Natural killer cell (primary cell): ENCODE data around the gene MRFAP1L1. TPM values are rescaled to one million over a fixed set of nuclear protein-coding genes. Genes with fewer than 3 reads are reported as not detected.
"Not testable (repeated sequence)": the region's sequence is repeated elsewhere in the genome, so short reads cannot be mapped to it uniquely, and the experiment has no call there.

Experiments used
- ATAC-seq, 3 donors: fragments of 150-1000 bp in 2 of 3; fragments of 200-7000 bp in 1 of 3; cut with Tn5 transposase; 1 replicate in 1 of 3; 2 replicates in 2 of 3; pipeline ENCODE4 v1.10.0; 2021; ENCODE audit warnings: mild to moderate bottlenecking in 2 of 3, moderate library complexity in 2 of 3
- DNase-seq, 2 donors: peaks; one replicate each; pipeline versions ENCODE4 v3.0.0 to v3.0.0-alpha.2; 2013 to 2021; ENCODE audit warnings: mixed read lengths in 1 of 2
- H3K27ac ChIP-seq: one replicate; pipeline ENCODE4 v1.5.1; 2013; ENCODE audit warnings: mild to moderate bottlenecking, low read length
- H3K27me3 ChIP-seq: one replicate; pipeline ENCODE4 v1.6.1; 2013; ENCODE audit warnings: low read length; ENCODE audit not compliant: control insufficient read depth, insufficient read depth
- H3K36me3 ChIP-seq: one replicate; pipeline ENCODE4 v1.6.1; 2013; ENCODE audit warnings: low read length; ENCODE audit not compliant: control insufficient read depth, insufficient read depth
- H3K4me1 ChIP-seq: one replicate; pipeline ENCODE4 v1.6.1; 2013; ENCODE audit warnings: low read length; ENCODE audit not compliant: control insufficient read depth, insufficient read depth
- H3K4me3 ChIP-seq: one replicate; pipeline ENCODE4 v1.5.1; 2013; ENCODE audit warnings: low read length
- H3K9me3 ChIP-seq: one replicate; pipeline ENCODE4 v1.6.1; 2013; ENCODE audit warnings: low read length; ENCODE audit not compliant: control insufficient read depth, insufficient read depth
- H3K27ac Mint-ChIP-seq, 2 donors: one replicate each; pipeline ENCODE4 v1.8.0; 2022; ENCODE audit warnings: mild to moderate bottlenecking in 2 of 2, mixed read lengths in 2 of 2, moderate library complexity in 1 of 2
- H3K27me3 Mint-ChIP-seq, 2 donors: one replicate each; pipeline ENCODE4 v1.8.0; 2022; ENCODE audit warnings: low read depth in 2 of 2, mixed read lengths in 2 of 2
- H3K36me3 Mint-ChIP-seq: one replicate; pipeline ENCODE4 v1.8.0; 2022; ENCODE audit warnings: mixed read lengths
- H3K4me1 Mint-ChIP-seq, 2 donors: one replicate each; pipeline ENCODE4 v1.8.0; 2022; ENCODE audit warnings: mixed read lengths in 2 of 2
- H3K4me3 Mint-ChIP-seq: one replicate; pipeline ENCODE4 v1.8.0; 2022; ENCODE audit warnings: mild to moderate bottlenecking, moderate library complexity, mixed read lengths
- H3K9me3 Mint-ChIP-seq, 2 donors: one replicate each; pipeline ENCODE4 v1.8.0; 2022; ENCODE audit warnings: mixed read lengths in 2 of 2
- CTCF ChIP-seq: fragments of 200-600 bp; IDR thresholded peaks from one replicate; pipeline ENCODE4 v1.8.0; 2022; ENCODE audit warnings: antibody characterized with exemption
- WGBS: methylation state at CpG from one replicate; pipeline ENCODE4 v1.1.7; 2013; ENCODE audit warnings: missing lambda C conversion rate; ENCODE audit not compliant: insufficient coverage; 5-methylcytosine and 5-hydroxymethylcytosine counted together
- intact Hi-C: fragments of 100-400 bp; cut with micrococcal nuclease; formaldehyde crosslinking; loops from one replicate; pipeline ENCODE4 v1.14.2; 2022
- total RNA-seq, 4 donors: library from RNA; stranded (reverse); fragments of 120-200 nt in 1 of 4; gene quantifications; one replicate each; pipeline versions ENCODE4 v1.2.3 to v1.2.4, GENCODE V29; 2013 to 2022

Gene MRFAP1L1
- total RNA-seq, 3 donors from 2014 or later (not counting 1 experiment from before 2014, with no cell fraction given): 38.4 to 60.9 (median 40.8) TPM

GRCh38 chr4:6728320-6729029, 18.8 kb upstream of the MRFAP1L1 start:
- no peak overlapping the region for H3K27ac Mint-ChIP-seq
- H3K4me3 Mint-ChIP-seq: no peak overlapping the region
- H3K36me3 Mint-ChIP-seq: no peaks in the 10 kb centered on the region
- DNase-seq (no peak), ATAC-seq (no peak)
- no peak overlapping the region for H3K4me3 ChIP-seq
- H3K9me3 ChIP-seq: no peaks in the 10 kb centered on the region
- no peaks in the 10 kb centered on the region for H3K27me3 ChIP-seq
- H3K27me3 Mint-ChIP-seq: peaks cover 0 to 1% of the 10 kb centered on the region in 2 donors
- peaks cover 0 to 4% of the 10 kb centered on the region in 2 donors for H3K4me1 Mint-ChIP-seq
- no peak for TF ChIP-seq CTCF
- no peaks in the 10 kb centered on the region for H3K9me3 Mint-ChIP-seq
- no peaks in the 10 kb centered on the region for H3K4me1 ChIP-seq
- H3K36me3 ChIP-seq: no peaks in the 10 kb centered on the region
- WGBS: 92% methylated on average over 15 of the region's 15 CpGs
- no peak overlapping the region for H3K27ac ChIP-seq
- intact Hi-C loops: no loop called here

GRCh38 chr4:6727943-6728250, 18.2 kb upstream of the MRFAP1L1 start:
- no peak for ATAC-seq
- no peak overlapping the region for H3K27ac Mint-ChIP-seq

GRCh38 chr4:6727081-6727942, 17.6 kb upstream of the MRFAP1L1 start:
- Mint-ChIP-seq H3K9me3 (no peaks in the 10 kb centered on the region), H3K36me3 (no peaks in the 10 kb centered on the region), H3K27ac (no peak overlapping the region), H3K27me3 (no peaks in the 10 kb centered on the region), H3K4me3 (no peak overlapping the region), H3K4me1 (peaks cover 0 to 4% of the 10 kb centered on the region in 2 donors)
- Histone ChIP-seq H3K36me3 (no peaks in the 10 kb centered on the region), H3K27ac (no peak overlapping the region), H3K4me3 (no peak overlapping the region), H3K27me3 (no peaks in the 10 kb centered on the region), H3K4me1 (no peaks in the 10 kb centered on the region), H3K9me3 (no peaks in the 10 kb centered on the region)
- no peak for DNase-seq
- TF ChIP-seq CTCF: no peak
- 88% methylated on average over 29 of the region's 31 CpGs for WGBS
- intact Hi-C loops: no loop called here
- no peak for ATAC-seq

More at GRCh38 chr4:6727943-6728250, 18.2 kb upstream of the MRFAP1L1 start:
- Histone ChIP-seq H3K4me3 (no peak overlapping the region), H3K9me3 (no peaks in the 10 kb centered on the region), H3K36me3 (no peaks in the 10 kb centered on the region), H3K27ac (no peak overlapping the region), H3K27me3 (no peaks in the 10 kb centered on the region), H3K4me1 (no peaks in the 10 kb centered on the region)
- TF ChIP-seq CTCF: no peak
- Mint-ChIP-seq H3K36me3 (no peaks in the 10 kb centered on the region), H3K9me3 (no peaks in the 10 kb centered on the region), H3K27me3 (no peaks in the 10 kb centered on the region), H3K4me1 (peaks cover 0 to 4% of the 10 kb centered on the region in 2 donors), H3K4me3 (no peak overlapping the region)
- DNase-seq: no peak
- WGBS: no CpG with 5 or more reads among the region's 3 CpGs
- intact Hi-C loops: no loop called here

- ATAC-seq, intact Hi-C loops, DNase-seq, H3K4me3 ChIP-seq, H3K4me1 ChIP-seq, H3K9me3 ChIP-seq, H3K27me3 ChIP-seq, H3K4me3 Mint-ChIP-seq, H3K27me3 Mint-ChIP-seq, H3K27ac Mint-ChIP-seq, H3K36me3 Mint-ChIP-seq, H3K4me1 Mint-ChIP-seq, H3K9me3 Mint-ChIP-seq, H3K36me3 ChIP-seq, H3K27ac ChIP-seq: not testable (repeated sequence)
- 93% methylated on average over 9 of the region's 16 CpGs for WGBS
Observed at GRCh38 chr4:6725427-6725961, 15.8 kb upstream of the MRFAP1L1 start.
